GM20000 (cell line): Measurements from ENCODE around the gene HOXA1.

Source experiments
- DNase-seq: peaks from one replicate; pipeline ENCODE4 v3.0.0; 2012; ENCODE audit warnings: low spot score
- TF ChIP-seq, protein P1 (sequence below): IDR thresholded peaks from 2 replicates; pipeline ENCODE4 v1.5.1; 2012; ENCODE audit warnings: mild to moderate bottlenecking, control low read depth; ENCODE audit errors: extremely low read depth, missing control alignments

HOXA1 gene

DNA sequence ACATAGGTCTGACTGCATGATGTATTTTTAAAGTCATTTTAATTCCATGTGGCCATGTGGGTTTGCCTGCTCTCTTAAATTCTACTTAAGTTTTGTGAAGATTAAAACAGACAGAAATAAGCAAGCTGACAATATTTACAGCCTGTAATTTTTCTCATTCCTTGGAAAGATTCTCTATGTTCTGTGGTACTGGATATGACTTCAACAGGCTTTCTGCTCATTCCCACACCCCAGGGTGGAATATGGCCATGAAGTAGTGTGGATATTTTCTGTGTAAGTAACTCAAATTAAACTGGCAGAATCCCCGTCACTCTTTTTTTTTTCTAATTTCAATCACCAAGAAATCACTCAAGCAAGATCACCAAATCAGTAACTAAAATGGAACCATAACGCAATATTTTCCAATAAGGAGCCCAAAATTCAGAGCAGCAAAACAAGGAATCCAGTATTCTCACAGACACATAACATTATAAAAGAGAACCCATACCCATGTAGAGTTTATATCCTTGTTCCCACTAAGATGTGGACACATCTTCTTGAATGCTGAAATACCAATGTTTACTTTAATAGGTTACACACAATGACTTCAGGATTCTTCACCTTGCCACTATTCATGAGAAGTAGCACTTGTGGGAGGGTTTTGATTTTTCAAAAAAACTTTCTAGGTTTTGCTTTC, 42.0 kb upstream of the HOXA1 start:
- DNase-seq: no peak
- TF ChIP-seq, protein P1, sequence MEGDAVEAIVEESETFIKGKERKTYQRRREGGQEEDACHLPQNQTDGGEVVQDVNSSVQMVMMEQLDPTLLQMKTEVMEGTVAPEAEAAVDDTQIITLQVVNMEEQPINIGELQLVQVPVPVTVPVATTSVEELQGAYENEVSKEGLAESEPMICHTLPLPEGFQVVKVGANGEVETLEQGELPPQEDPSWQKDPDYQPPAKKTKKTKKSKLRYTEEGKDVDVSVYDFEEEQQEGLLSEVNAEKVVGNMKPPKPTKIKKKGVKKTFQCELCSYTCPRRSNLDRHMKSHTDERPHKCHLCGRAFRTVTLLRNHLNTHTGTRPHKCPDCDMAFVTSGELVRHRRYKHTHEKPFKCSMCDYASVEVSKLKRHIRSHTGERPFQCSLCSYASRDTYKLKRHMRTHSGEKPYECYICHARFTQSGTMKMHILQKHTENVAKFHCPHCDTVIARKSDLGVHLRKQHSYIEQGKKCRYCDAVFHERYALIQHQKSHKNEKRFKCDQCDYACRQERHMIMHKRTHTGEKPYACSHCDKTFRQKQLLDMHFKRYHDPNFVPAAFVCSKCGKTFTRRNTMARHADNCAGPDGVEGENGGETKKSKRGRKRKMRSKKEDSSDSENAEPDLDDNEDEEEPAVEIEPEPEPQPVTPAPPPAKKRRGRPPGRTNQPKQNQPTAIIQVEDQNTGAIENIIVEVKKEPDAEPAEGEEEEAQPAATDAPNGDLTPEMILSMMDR: no peak

DNA sequence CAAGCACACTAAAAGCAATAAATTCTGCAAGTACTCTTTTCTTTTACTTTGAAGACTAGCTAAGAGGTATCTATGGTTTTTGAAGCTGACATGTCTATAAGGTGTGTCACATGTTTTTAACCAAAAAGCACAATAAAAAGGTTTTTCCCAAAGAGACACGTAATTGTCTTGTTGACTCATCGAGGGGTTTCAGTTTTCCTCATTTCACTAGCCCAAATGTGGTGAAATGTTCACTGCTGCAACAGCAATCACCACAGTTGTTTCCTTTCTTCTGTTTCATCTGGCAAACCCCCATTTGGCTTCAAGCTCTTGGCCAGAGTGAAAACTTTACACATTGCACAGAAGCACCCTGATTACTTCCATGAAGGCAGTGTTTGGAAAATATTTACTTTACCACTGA, 38.6 kb upstream of the HOXA1 start:
- TF ChIP-seq, protein P1: no peak
- DNase-seq: no peak

DNA sequence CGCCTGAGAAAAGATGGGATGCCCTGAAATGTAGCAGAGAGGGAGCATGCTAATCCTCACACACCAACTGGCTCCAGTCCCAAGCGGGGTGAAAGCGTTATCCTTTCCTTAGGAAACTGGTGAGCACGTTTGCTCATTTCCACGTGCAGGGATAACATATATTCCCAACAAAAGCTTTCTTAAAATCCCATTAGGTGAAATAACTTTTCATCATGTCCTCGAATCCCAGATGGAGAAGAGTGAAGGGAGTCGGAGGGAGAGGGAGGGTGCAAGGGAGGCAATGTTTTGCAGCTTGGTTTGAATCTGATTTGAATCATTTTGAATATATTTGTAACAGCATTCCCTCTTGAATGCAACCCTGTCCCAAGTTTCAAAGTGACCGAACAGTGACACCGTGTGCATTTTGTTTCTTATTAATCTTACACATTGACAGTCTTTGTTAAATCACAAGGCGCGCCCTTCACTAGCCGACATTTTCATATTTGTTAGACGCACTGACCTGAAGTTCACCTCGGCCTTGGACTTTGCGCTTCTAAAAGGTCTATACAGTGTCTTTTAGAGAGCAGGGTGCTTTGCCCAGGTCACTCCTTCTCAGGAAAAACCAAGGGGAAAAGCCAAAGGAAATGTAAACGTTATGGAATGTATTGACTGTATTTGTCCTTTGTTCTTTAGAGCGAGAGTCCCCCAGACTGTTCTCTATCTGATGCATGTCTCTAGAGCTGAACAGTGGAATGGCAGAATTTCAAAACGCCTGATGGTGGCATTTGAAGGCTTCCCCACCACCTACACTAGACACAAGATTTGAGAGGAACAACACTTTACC, 37.8 kb upstream of the HOXA1 start:
- DNase-seq: no peak
- TF ChIP-seq, protein P1: no peak

DNA sequence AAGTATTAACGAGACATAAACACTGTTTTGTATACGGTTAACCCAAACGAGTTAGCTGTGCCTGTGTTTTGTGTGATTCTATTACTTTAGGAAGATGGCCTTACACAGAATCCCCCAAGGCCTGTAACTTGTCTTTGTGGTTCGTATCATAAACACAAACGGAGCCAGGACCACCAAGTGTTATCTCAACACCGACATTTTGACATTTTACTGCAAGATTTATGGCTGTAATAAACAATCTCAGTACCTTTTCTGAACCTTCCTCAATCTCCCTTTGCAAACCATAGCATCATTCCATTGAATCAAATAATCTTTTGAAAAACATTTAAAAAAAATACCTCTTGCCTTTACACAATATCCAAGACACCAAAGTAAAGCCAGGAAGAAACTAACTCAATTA, 37.2 kb upstream of the HOXA1 start:
- TF ChIP-seq, protein P1: no peak
- no peak for DNase-seq

DNA sequence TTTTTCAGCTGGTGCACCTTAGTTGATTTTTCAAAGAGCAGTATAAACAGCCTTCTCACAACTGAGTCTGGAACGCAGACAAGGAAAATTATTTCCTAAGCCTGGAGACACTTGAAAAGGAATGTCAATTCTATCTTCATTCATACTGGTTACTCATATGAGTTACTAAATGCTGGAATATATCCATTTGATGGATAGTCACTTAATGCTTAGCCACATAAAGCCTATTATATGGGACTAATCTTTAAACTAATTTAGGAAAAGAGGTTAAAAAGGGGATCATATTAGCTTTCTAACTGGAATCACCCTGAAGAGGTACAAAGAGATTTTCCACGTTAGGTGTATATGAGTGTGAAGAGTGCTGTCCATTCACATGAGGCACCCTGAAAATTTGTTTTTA, 36.4 kb upstream of the HOXA1 start:
- no peak for DNase-seq
- TF ChIP-seq, protein P1: no peak

DNA sequence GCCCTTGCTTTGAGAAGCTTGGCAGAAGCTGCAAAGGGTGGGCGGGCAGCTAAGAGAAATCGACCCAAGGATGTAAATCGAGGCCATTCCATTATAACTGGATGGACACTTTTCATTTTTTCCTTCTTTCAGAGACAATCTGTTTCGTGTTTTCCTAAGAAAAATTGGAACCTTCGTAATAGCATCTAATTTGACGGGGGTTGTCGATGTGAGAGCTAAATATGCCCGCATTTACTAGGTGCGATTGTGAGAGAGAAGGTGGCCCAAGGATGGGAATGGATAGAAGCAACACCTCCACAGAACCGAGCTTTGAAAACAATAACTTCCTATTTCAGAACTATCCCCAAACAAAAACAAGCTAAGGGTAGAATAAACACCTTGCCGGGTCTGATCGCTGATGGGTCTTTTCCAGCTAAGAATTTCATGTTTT, 35.6 kb upstream of the HOXA1 start:
- TF ChIP-seq, protein P1: no peak
- DNase-seq: no peak

DNA sequence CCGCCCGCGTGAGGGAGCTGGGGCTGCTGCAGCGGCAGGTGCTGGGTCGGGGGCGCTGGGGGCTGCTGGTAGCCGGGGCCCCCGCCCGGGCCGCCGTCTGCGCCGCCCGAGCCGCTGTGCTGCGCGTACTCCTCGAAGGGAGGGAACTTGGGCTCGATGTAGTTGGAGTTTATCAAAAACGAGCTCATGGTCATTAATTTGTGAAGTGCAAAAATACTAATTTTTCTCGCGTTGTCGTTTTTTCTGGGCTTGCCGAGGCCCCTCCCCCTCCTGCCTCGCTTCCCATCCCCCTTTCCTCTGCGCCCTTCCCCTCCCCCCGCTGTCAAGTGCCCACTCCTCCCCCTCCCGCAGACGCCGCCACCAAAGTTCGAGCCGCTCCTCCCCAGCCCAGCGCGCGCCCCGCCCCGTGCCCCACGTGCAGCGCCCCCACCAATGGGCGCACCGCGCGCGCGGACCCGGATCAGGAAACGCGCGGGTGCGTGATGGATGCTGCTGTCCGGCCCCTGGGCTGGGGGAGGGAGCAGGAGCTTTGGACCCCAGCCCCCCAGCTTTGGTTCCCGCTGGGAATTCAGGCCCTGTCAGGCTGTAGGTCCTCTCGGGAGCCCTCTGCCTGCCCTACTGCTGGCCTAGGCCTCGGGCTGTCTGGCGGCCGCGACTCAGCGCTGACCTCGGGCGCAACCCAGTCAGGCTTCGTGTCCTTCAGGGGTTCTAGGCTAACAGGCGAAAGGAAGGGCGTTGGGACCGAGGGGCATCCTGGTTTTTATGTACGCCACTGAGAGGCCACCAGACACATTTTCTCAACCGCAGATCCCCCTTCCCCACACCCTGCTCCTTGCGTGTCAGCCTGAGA, 35.0 kb upstream of the HOXA1 start, which contains the start of gene HOXA4:
Gene HOXA4 (minus strand): TSS at position 218 of the 850 bp plus-strand sequence. CDS start 24 bp downstream, at position 194.
- DNase-seq: peak; percentile 89
- TF ChIP-seq, protein P1: no peak
